ENCODE measurements around the gene SLC23A3.

The SLC23A3 gene

DNA sequence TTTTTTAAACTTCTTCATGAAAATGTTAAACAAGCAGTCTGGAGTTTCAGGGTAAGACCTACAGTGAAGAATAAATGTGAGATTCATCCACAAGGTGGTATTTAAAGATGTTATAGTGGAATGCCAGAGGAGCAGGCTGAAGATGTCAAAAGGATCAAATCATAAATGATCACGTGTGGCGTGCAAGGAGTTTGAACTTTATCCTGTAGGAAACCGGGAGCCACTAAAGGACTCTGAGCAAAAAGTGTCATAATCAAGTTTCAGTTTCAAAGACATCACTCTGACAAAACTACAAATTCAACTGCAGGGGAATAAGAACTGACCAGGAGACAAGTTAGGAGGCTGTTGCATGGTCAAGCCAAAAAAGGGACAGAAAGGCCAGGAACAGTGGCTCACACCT lies 29.1 kb downstream of the SLC23A3 start:
- DNase-seq: no peak

DNA sequence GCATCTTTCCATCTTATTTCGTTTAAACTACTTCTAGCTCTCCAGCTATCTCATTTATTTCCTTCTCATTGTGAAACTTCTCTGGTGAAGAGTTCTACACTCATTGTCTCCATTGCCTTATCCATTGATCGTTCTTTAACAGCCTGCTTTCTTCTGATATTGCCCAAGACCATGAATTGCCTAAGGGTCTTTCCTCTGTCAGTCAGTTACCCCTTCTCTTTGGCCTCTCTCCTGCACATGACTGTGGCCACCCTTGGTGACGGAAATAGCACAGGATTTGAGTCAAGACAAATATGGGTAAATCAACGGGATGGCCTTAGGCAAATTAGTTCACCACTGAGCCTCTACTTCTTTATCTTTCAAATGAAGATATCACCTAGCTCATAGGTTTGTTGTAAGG lies 35.9 kb downstream of the SLC23A3 start:
- DNase-seq: no peak

DNA sequence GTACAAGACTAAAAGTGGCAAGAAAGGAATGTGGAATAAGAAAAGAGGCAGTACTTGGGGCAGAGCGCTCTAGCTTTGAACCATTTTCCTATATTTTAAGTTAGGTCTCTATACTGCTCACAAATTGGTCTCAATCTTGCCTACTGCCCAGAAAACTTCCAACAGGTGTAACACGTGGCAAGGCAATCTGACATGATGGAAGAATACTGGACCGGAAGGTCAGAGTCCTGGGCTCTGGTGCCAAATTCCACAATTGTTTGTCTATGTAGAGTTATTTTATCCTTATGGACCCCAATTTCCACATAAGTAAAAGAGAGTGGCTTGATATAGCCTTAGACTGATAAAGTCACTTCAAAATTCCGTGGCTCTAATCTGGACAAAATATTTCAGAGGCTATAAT lies 38.1 kb downstream of the SLC23A3 start:
- DNase-seq: no peak

DNA sequence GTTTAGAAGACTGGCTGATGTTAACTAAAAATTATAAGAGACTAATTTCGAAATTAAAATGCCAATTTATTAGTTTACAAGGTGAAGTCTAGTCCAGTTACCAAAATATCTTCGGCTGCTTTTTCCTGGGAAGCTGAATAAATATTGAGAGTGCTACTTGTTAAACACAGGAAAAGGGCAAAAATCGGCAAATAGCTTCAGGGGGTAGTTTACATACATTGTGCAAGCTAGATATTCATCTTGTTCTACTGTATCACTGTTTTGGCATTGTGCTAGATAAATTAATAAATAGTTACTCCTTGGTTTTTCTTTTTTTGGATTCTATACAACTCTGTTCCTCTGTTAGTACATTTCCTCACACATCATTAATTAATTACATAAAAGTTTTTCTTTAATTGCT lies 38.5 kb downstream of the SLC23A3 start:
- no peak for DNase-seq

DNA sequence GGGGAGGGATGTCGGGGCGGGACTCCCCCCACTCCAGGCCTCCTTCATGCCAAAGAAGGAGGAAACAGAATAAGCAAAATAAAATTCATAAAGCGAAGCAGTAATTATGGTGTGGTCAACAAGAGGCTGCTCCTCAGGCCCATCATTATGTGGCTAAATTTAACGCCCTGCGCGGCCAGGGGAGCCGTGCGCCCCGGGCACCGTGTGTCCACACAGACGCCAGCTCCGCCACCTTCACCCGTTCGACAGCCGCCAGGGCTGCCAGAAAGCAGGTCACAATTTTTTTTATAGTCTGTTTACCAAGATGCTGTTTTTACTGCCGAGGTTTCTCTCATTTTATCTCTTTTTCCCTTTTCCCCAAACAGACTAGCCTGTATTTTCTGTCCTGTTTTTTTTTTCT lies 40.2 kb downstream of the SLC23A3 start:
- DNase-seq: no peak

DNA sequence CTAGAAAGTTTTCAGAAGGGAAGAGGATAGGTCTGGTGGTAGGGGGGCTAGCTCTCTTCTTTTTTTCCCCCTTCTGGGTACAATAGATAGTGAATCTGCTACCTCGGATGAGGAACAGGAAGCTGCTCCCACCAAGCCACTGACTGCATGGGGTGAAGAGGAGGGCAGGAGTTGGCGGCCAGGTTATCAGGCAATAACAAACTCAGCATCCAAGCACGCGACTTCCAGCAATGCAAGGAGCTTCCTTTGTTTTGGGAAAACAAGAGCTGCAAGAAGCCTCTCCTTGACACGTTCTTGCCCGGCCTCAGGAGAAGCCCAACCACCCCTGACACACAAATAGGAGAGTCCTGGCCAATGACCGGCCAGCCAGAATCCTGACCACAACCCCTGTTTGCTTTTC lies 41.4 kb downstream of the SLC23A3 start:
- DNase-seq: no peak

DNA sequence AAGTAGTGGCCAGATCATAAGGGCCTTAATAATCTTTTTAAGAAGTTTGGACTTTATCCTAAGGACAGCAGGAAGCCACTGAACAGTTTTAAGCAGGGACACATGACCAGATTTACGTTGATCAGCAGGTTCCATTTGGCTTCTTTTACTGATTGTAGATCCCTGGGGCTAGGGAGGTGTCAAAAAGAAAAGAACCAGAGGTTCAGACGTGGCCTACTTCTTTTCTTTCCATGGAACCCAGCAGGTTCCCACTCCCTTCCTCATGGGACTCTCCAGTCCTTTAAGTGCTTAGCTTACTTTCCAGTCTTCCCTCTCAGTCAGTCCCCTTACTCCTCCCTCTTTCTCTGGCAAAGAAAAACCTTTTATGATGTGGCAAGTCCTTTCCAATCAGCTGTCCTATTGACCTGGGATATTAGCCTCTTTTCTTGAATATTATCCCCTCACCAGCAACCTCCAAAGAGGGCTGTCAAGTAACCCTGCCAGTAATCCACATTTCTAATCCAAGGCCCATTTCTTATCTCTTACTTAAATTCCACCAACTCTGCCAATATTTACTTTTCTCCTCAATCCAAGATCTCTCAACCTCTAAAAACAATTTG lies 42.7 kb downstream of the SLC23A3 start:
- no peak for DNase-seq

DNA sequence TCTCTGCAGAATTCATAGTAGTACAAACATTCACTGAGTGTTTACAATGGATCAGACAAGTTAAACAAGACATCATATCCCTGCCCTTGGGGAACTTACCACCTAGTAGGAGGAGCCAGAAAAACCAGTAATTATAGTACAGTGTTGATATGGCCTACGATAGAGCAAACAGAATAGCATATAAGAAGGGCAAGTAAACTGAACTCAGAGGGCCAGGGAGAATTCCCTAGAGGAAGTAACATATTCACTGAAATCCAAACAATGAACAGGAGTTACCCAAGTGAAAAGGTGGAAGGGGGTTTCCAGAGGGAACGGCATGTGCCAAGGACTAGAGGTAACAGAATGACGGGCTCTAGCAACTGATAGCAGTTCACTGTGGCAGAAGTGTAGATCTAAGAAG lies 43.3 kb downstream of the SLC23A3 start:
- DNase-seq: no peak

DNA sequence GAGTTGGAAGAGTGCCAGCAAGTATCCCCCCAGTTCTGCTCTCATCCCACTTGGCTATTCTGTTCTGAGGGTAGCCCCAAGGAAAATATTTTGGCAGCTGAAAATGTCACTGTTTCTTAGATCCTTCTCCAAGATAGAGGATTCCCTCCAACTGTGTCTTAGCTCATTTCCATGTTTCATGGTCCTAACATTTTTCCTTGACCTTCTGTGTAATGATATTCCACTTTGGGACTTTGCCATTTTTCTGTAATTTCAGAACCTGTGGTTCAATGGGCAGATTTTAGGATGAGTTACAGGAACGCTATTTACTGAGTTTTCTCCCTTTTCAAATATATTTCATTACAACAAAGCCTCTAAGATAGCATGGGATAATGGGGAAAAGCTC lies 44.0 kb downstream of the SLC23A3 start:
- DNase-seq: no peak

DNA sequence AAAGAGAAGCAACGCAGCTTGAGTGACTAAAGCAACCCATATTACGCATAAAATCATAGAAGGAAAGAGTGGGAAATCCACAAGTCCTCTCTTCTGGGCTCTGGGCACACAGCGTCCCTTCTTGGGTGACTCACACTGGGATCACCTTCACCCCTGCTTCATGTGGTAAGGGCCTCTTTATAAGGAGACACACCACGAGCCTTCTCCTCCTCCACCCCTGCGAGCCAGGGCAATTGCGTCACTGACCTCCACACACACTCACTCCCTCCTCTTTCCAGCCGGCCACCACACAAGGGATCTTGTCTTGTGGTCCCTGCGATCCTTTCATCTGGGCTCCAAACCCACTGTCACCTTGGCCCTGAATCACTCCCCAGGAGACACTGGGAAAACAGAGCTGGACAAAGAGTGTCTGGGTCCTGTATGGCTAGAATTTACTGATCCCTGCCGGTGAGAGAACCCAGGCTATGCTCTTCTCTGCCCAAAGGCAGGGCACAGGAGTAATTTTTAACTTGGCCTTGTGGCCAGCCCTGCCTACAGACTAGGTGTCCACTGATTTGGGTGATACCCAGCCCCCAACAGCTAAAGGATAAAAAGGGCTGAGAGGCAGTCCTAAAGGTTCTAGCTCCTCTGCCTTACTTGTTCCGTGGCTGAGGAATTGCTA lies 44.5 kb downstream of the SLC23A3 start:
- DNase-seq: no peak

DNA sequence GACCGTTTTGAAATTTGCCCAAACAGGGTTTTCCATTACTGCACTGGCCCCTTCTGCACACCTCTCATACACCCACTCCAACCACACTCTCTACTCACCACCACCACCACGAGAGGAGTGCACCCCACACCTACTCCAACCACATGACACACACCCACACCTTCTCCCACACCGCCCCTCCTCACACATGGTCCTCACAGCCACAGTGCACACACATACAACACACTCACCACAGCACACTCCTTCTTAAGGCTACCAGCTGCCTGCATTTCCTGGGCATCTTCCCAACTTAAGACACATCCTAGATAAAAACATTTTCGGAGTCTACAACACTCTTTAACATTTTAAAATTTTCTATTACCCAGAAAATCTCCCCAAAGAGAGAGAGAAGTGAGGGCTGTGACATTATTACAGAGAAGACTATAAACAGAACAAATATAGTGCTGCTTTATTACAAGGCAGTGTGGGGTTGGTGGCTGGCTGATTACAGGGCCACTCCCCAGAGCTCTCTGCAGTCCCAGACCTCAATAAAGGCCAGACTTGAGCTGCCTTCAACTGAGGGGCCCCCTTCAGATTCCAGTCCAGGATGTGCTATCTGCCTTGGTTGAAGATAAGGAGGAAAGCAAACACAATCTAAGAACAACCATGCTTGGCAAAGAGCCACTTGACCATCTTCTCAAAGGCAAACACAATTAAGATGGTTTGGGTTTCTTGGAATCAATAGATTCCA lies 45.3 kb downstream of the SLC23A3 start:
- DNase-seq: no peak

DNA sequence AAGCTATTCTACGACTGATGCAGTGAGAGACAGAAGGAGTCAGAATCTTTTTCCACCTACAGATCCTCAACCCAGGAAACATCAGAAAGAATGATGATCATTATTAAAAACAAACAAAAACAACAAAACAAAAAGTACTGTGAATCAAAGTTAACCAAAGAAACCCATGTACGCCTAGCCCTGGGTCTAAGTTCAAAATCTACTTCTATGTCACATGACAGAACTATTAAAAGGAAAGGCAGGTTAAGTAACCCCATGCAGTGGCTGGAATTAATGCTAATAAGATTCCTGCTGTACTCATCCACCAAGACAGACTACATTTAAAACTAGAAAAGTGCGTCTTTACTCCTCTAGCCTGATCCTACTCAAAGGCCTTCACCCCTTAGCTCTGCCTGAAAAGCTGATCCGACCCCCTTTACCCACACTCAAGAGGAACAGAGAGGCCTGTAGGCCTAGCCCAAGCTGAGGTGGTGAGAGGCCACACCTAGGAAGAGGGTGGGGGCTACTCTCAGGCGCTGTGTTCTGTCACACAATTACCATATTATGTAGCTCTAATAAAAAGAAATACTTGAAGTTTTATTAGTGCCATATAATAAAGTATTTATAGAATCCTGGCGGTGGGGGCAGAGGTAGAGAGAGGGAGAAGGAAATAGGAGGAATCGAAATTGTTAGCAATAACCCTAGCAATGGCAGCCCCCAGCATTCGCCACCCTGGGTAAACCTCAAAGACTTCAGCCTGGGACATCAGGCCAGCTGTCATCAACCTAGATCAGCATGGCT lies 46.3 kb downstream of the SLC23A3 start:
- no peak for DNase-seq

DNA sequence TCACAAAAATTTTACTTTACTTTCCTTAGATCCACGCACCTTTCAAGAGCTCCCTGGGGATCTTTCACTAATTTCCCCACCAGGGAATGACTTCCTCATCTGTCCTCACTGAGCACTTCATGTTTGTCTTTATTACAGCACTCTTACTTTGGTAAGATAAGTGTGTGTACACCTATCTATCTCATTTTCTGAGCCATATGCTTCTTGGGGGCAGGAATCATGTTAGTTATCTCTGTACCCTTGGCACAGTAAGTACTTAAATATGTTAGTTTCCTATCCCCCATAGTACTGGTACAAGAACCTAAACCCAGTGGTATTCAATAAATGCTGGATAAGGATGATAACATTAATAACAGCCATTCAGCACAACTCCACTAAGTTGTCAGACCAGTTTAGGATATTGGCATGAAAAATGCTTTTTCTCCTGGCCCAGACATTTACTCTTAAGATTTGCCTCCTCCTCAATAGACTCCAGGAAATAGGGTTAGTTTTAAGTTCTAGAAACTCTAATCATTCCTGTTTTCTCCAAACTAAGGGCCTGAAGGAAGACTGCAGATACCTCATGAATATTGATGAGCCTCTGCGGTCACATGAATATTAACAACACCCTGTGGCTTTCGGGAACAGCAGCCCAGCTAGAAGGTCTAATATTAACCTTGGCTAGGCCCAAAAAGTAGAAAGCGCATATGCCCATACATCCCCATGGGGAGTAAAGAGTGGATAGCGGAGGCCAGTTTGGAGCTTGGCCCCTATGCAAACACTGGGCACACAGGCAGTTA lies 47.4 kb downstream of the SLC23A3 start:
- DNase-seq: no peak

DNA sequence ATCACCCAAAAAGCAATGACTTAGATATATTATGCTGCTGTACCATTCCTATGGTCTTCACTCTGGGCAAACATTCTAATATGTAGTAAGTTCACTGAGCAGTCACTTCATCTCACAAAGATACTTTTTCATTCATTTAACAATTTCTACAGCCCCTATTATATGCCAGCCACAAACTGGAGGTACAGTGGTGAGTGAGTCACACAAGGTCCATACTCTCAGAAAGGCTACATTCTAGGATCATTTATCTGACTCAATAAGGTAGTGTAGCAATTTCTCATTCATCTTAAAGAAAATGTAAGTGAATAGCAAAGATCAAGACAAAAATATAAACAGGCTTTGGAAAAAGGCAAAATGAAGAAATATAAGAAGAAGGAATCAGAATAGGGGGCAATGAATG lies 49.7 kb downstream of the SLC23A3 start:
- no peak for DNase-seq

DNA sequence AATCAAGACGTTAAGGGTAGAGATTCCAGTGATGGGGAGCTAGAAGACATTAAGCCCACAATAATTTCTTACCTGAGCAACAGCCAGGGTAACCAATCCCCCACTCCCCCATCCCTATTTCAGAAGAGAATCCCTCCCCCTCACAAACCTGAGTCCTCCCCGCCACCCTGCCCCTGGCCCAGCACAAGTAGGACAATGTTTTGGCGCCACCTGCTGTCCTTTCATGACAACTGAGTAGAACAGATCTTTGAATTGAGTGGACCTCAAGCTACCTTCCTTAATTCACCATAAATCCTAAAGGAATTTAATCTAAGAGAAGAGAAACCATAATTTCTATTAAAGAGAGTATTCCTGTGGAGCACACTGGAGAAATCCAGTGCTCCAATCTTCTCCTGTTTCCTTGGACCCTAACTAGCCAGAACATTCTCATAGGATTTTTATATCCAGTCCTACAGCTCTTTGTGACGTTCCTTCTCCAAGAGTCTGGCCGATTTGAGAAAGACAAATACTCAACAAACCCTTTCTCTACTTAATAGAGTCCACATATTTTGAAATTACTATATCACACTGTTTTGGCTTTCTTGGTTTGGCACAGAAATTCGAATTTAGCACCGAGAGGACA lies 50.3 kb downstream of the SLC23A3 start:
- peak; percentile 60 for DNase-seq

DNA sequence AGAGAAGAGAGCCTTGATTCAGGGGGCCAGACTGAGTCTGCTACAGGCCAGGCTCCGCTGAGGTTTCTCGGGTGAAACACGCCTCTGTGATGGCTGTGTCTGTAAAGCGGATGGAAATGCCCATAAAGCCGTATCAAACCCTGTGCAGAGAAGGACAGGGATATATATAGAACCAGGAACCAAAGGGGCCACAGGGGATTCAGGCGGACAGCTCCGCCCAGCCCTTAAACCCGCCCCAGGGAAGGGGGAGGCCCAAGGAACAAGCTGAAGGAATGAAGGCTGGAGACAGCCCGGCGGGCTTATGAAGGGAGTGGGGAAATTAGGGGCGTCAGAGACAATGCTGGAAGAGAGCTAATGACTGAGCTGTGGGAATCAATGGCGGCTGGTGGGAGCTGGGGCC lies 51.3 kb downstream of the SLC23A3 start:
- DNase-seq: no peak

DNA sequence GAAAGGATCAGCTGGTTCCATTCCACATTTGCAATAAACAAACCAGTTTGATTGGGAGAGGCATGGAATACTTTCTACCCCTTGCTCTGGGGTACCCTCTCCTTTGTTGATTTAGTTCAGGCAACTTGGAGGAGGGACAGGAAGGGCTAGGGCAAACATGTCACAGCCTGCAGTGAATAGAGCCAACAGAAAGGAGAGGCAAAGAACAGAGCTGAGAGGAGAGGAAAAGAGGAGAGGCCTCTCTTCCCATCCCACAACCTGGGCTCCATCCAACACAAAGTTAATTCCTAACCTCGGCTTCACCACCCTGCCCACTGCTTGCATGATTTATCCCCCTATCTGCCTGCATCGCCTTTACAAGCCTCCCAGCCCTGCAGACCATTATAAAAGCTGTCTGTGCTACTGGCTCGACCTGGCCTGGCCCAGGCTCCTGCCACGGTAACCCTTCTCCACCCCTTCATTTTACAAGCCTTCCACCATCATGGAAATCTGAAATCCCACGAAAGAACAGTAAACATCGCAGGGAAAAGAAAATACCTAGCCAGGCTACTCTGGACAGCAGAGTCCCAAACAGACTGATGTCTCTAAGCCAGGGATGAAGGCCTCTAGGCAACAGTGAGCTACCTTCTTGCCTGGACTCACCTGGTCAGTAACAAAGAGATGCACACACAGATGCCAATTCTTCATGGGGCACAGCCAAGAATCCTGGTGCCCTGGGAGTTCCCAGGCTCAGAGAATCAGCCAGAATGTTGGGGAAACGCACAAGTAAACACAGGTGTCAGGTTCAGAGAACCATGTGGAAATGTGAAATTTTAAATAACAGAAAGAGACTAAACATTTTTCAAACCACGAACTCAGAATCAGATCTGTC lies 52.8 kb downstream of the SLC23A3 start:
- no peak for DNase-seq

DNA sequence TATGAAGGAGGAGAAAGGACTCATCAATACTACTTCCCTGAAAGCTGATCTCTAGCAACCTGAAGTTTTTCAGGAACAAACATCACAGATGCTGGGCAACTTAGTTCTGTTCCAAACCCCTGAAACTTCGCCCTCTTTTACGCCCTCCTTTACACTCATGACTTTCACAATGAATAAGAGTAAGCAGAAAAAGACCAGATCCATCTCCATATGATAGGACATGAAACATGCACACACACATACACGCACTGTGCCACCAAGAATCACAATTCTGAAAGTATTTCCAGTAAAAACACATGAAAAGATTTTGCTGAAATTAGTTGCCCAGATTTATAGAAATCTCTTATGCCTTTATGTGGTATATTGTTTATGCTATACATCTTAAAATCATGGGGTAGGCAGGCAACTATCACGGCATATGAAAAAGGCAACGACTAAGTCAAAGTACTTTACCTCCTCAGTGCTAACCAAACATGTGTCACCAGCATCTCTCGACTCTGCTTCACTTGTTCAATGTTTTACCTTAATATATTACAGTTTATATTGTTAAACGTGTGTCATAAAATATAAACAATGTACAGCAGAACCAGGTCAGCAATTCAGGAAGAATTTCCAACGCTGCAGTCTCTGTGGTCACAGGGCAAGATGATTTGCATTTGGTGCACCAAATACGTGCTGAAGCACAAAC lies 57.0 kb downstream of the SLC23A3 start:
- no peak for DNase-seq

DNA sequence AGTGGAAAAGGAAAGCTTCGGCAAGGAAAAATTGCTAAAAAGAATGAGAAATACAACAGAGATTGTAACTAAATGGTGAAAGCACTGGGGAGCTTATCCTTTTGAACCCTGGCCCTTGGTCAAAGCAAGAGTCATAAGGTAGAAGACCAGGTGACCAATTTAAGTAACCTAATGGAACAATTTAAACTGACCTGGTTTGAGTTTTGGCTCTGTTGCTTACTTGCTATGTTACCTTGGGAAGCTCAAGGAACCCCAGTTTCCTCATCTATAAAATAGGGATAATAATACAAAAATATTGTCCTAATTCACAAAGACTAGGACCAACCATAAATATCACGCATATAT lies 57.8 kb downstream of the SLC23A3 start:
- no peak for DNase-seq
